Activated T-helper 1 cell treated with Interleukin-2 at 50 U/mL for 16 hours (primary cell): ENCODE data around the gene SLC26A8.
"Not testable (repeated sequence)": the region's sequence is repeated elsewhere in the genome, so short reads cannot be mapped to it uniquely, and the experiment has no call there.

ENCODE experiments used
- DNase-seq: peaks from one replicate; pipeline ENCODE4 v3.0.0-alpha.2; 2020; ENCODE audit warnings: low read depth

SLC26A8 gene

GRCh38 chr6:35993150-35993549 lies 31.3 kb downstream of the SLC26A8 start:
- DNase-seq = no peak

- not testable (repeated sequence) for DNase-seq
Observed at GRCh38 chr6:35988047-35988446, 36.4 kb downstream of the SLC26A8 start.

GRCh38 chr6:35984701-35985100 lies 39.7 kb downstream of the SLC26A8 start:
- no peak for DNase-seq

GRCh38 chr6:35980991-35981645 lies 43.3 kb downstream of the SLC26A8 start:
- no peak for DNase-seq

GRCh38 chr6:35980126-35980525 lies 44.3 kb downstream of the SLC26A8 start:
- DNase-seq = not testable (repeated sequence)

GRCh38 chr6:35977308-35977707 lies 47.1 kb downstream of the SLC26A8 start:
- DNase-seq = no peak

- no peak for DNase-seq
Observed at GRCh38 chr6:35973670-35974222, 50.7 kb downstream of the SLC26A8 start.

GRCh38 chr6:35972471-35973367 lies 51.7 kb downstream of the SLC26A8 start:
- no peak for DNase-seq

- no peak for DNase-seq
Observed at GRCh38 chr6:35970181-35970580, 54.3 kb downstream of the SLC26A8 start.

- no peak for DNase-seq
Observed at GRCh38 chr6:35969646-35970045, 54.8 kb downstream of the SLC26A8 start.

- no peak for DNase-seq
Observed at GRCh38 chr6:35968821-35969220, 55.6 kb downstream of the SLC26A8 start.

- no peak for DNase-seq
Observed at GRCh38 chr6:35967076-35967774, 57.2 kb downstream of the SLC26A8 start.

GRCh38 chr6:35962779-35963560 lies 61.5 kb downstream of the SLC26A8 start:
- no peak for DNase-seq

- DNase-seq = no peak
Observed at GRCh38 chr6:35960187-35960586, 64.3 kb downstream of the SLC26A8 start.

GRCh38 chr6:35955970-35956369 lies 68.5 kb downstream of the SLC26A8 start:
- DNase-seq = no peak

GRCh38 chr6:35955521-35955920 lies 68.9 kb downstream of the SLC26A8 start:
- no peak for DNase-seq

GRCh38 chr6:35955071-35955470 lies 69.4 kb downstream of the SLC26A8 start:
- no peak for DNase-seq

GRCh38 chr6:35954333-35954732 lies 70.1 kb downstream of the SLC26A8 start:
- DNase-seq = no peak

- no peak for DNase-seq
Observed at GRCh38 chr6:35948725-35949124, 75.7 kb downstream of the SLC26A8 start.

GRCh38 chr6:35945650-35946025 lies 78.8 kb downstream of the SLC26A8 start:
- no peak for DNase-seq

GRCh38 chr6:35943390-35943789 lies 81.1 kb downstream of the SLC26A8 start:
- DNase-seq = no peak

GRCh38 chr6:35942355-35942754 lies 82.1 kb downstream of the SLC26A8 start:
- DNase-seq = no peak
